Subcutaneous adipose tissue (tissue), 4 donors: Measurements from ENCODE around the gene INPP5A. TPM values are rescaled to one million over a fixed set of nuclear protein-coding genes. Genes with fewer than 3 reads are reported as not detected.

Source experiments
- total RNA-seq, 4 donors: library from RNA; depleted of rRNA; stranded (reverse); fragments of >200 nt; gene quantifications; one replicate each; pipeline ENCODE4 v1.1.0, GENCODE V29; 2016
- TF ChIP-seq, protein P1 (sequence below): fragments of 450-650 bp; IDR thresholded peaks from one replicate; pipeline ENCODE4 v1.5.1; 2016; ENCODE audit warnings: low read depth, mild to moderate bottlenecking, control low read depth, antibody characterized with exemption, moderate library complexity

The INPP5A gene
- total RNA-seq, 4 donors from 2014 or later = 23.1 to 34.1 (median 31.6) TPM

DNA sequence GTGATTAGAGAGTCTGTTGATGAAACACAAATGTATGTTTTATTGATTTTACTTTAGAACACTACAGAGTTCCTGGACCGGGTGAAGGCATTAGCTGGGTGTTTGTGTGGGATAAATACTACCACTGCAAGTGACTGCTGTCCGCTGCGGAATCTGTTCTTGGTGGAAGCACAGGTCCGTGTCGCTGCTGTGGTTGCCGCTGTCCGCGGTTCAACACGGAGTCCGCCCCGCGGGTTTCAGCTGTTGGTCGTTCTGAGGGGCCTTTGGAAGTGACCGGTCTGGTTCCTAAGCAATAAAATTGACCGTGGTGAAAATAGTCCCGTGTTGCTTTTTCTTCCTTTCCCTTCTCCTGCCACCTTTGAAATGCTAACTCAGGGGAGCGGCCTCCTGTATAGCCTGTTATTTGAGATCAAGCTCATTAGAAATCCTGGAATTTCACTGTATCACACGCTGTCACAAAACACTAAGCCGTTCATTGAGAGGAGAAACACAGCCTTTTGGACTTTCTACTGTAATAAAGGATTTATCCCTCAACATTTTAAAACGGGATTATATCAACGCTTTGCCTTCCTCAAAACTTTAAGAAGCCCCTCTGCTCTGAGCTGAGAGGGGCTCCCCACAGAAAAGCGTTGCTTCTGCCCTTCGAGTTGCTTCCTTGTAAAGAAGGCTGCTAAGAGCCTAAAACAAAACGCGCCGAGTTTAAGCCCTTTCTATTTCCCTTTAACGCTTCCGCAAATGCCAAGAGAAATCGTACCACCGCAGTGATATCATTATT lies 245.8 kb downstream of the INPP5A start:
- TF ChIP-seq, protein P1, sequence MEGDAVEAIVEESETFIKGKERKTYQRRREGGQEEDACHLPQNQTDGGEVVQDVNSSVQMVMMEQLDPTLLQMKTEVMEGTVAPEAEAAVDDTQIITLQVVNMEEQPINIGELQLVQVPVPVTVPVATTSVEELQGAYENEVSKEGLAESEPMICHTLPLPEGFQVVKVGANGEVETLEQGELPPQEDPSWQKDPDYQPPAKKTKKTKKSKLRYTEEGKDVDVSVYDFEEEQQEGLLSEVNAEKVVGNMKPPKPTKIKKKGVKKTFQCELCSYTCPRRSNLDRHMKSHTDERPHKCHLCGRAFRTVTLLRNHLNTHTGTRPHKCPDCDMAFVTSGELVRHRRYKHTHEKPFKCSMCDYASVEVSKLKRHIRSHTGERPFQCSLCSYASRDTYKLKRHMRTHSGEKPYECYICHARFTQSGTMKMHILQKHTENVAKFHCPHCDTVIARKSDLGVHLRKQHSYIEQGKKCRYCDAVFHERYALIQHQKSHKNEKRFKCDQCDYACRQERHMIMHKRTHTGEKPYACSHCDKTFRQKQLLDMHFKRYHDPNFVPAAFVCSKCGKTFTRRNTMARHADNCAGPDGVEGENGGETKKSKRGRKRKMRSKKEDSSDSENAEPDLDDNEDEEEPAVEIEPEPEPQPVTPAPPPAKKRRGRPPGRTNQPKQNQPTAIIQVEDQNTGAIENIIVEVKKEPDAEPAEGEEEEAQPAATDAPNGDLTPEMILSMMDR = no peak

DNA sequence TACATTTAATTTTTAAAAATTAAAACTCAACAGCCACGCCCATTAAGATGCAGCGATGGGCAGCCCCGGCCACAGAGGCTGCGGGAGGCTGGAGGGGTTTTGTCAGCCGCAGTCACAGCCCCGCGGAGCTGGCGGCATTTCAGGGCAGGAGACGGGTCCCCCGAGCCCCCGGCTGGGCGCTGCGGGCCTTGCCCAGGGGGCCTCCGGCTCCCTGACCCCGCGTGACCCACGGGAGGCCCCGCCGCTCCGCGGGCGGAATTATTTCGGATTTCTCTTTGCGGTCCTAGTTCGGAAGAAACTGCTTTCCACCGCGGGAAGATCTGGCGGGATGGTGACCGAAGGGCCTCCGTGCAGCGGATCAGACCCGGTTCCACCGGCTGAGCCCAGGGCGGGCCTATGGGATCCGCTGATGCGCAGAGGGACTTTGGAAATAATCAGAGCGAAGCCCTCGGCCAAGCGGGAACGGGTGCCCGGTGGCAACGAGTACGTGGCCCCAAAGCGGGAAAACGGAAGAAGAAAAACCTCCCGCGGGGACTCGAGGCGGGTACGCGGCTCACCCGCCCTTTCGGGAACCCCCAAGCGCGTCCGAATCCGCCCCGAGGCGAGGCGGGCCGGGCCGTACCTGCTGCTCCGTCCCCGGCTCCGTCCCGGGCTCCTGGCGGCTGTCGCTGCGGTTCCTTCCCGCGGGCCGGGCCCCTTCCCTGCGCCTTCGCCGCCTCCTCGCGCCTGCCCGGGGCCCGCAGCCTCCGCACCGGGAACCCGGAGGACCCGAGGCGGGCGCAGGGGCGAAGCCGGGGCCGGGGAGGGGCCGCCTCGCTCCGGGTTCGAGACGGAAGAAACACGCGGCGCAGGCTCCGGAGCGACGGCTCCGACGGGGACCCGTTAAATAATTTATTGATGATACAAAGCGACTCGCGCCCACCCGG lies 246.6 kb downstream of the INPP5A start:
- TF ChIP-seq, protein P1 = no peak

DNA sequence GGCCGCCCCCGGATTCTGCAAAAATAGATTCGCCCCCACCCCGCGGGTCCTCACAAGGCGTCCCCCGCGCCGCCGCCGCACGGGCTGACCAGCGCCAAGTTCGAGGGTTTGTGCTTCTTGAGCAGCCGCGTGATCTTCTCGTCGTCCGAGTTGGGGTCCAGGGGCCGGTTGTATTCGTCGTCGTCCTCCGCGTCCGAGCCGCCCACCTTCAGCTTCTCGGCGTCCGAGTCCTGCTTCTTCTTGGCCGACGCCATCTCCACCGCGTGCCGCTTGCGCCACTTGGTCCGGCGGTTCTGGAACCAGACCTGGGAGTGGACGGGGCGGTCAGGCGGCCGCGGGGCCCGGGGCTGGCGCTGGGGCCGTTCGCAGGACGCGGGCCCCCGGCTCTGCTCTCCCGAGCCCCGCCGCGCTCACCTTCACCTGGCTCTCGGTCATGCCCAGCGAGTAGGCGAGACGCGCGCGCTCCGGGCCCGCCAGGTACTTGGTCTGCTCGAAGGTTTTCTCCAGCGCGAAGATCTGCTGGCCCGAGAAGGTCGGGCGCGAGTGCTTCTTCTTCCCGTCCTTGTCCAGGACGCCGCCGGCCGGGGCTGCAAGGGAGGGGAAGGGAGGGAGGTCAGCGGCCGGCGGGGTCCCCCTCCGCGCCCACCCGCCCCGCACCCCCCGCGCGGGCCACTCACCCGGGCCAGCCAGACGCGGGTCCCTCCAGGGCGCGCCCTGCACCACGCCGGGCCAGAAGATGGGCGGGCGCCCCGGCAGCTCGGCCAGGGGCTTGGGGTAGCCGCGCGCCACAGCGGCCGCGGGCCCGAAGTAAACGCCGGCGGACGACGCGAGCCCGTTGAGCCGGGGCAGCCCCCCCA lies 247.5 kb downstream of the INPP5A start:
- TF ChIP-seq, protein P1 = no peak

DNA sequence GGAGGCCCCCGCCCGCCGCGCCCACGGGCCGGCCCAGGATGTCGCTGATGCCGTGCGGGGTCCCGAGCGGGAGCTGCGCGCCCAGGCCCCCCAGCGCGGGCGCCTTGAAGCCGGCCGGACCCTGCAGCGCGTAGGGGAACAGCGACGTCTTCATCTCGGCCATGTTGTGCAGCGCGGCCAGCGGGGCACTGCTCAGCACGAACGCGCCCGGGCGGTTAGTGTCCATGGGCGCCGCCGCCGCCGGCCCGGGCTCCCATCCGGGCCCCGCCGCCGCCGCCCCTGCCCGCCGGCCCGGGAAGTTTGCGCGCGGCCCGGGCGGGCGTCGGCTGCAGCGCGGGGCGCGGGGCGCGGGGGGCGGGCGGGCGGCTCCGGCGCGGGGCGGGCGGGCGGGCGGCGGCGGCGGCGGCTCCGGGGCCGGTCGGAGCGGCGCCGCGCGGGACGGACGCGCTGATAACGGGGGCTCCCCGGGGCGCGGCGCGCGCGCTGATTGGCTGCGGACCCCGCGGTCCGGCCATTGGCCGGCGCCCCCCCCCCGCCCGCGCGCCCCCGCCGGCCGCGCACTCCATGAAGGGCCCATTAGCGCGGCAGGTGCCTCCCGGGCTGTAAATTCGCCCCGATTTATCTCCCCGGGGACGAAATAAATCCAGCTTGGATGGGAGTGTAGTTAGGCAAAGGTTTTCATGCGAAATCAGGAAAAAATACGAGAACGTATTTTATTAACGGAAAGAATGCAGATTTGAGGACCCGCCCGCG lies 248.3 kb downstream of the INPP5A start, which contains the start of gene NKX6-2:
Gene NKX6-2 (minus strand): TSS at position 425 of the 753 bp plus-strand sequence. CDS start 199 bp downstream, at position 226.
- TF ChIP-seq, protein P1 = no peak

DNA sequence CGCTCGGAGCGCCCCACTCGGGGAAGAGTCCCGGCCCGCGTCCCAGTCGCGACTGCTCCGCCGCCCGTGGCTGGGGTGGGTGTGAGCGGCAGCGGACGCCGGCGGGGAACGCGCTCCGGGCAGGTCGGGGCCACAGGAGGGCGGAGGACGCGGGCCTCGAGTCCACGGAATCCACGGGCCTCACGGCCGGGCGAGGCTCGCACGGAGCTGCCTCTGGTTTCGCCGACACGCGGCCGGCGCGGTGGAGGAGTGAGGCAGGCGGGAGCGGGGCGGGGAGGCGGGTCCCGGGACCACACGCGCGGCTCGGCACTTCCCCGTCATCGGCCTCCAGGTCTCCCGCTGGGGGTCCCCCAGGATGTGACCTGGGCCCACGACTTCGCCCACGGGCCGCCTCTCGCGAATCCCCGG lies 248.9 kb downstream of the INPP5A start:
- TF ChIP-seq, protein P1 = no peak

DNA sequence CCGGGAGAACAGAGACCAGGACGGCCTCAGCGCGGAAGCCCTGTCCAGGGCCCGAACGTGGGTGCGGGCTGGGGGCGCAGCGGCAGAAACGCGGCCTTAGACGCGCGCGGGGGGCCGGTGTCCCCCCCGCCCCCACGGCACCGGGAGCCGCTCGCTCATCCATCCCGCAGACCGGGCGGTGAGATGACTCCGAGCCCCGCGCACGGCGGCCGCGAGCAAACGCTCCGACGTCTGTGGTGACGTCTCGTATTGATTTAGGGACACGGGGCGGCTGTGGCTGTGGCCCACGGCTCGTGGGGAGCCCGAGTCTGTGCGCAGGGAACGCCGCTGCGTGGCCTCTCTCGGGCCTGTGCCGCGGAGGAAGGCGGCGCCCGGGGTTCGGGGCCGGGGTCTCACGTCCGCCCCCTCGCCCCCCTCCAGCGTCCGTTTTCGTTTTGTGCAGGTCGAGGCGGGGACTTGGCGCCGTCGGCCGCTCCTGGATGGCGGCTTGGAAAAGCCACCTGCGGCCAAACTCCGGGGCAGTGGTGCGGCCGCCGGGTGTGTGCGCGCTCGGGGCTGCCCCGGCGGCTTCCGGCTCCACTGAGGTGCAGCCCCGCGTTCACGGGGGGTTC lies 249.4 kb downstream of the INPP5A start:
- TF ChIP-seq, protein P1 = no peak
